WTC11 (cell line): ENCODE measurements around the gene WIZ. TPM values are rescaled to one million over a fixed set of nuclear protein-coding genes. Genes with fewer than 3 reads are reported as not detected.

ENCODE experiments used
- ATAC-seq: fragments of 200-7000 bp; cut with Tn5 transposase; 2 replicates; pipeline ENCODE4 v1.10.0; 2021; ENCODE audit warnings: mild to moderate bottlenecking, moderate library complexity
- CTCF ChIA-PET: fragments of 300-600 bp; sonication (Branson Sonifier 250); formaldehyde crosslinking; loops from one replicate; lab custom pipeline; 2021; ENCODE audit warnings: antibody characterized with exemption; lab: Charles Lee
- POLR2A ChIA-PET: fragments of 350-600 bp; sonication (Branson Sonifier 250); formaldehyde crosslinking; loops from one replicate; lab custom pipeline; 2021; ENCODE audit warnings: antibody characterized with exemption; lab: Charles Lee
- DNase-seq: peaks from one replicate; pipeline ENCODE4 v3.0.0; 2021; ENCODE audit warnings: low spot score
- H3K27ac Mint-ChIP-seq: 2 replicates; pipeline ENCODE4 v1.8.0; 2021; ENCODE audit warnings: mixed read lengths
- H3K27me3 Mint-ChIP-seq: 2 replicates; pipeline ENCODE4 v1.8.0; 2021; ENCODE audit warnings: low read depth, mild to moderate bottlenecking, moderate library complexity, mixed read lengths
- H3K36me3 Mint-ChIP-seq: 2 replicates; pipeline ENCODE4 v1.8.0; 2021; ENCODE audit warnings: mixed read lengths
- H3K4me1 Mint-ChIP-seq: 2 replicates; pipeline ENCODE4 v1.8.0; 2022; ENCODE audit warnings: mixed read lengths
- H3K4me3 Mint-ChIP-seq: 2 replicates; pipeline ENCODE4 v1.8.0; 2021; ENCODE audit warnings: mild to moderate bottlenecking, moderate library complexity, mixed read lengths
- H3K9me3 Mint-ChIP-seq: 2 replicates; pipeline ENCODE4 v1.8.0; 2021; ENCODE audit warnings: mixed read lengths
- AR ChIP-seq: fragments of 250-450 bp; sonication (Bioruptor Pico); IDR thresholded peaks from 2 replicates; pipeline ENCODE4 v1.9.0; 2021; ENCODE audit warnings: mild to moderate bottlenecking
- ATF1 ChIP-seq: sonication (generic); formaldehyde crosslinking; IDR thresholded peaks from 2 replicates; pipeline ENCODE4 v1.8.1; 2023; ENCODE audit warnings: mild to moderate bottlenecking, moderate library complexity, missing genetic modification reagents
- CBFB ChIP-seq: sonication (generic); formaldehyde crosslinking; IDR thresholded peaks from 2 replicates; pipeline ENCODE4 v1.8.1; 2022; ENCODE audit warnings: mild to moderate bottlenecking, low read depth, missing genetic modification reagents
- CREB1 ChIP-seq: sonication (generic); formaldehyde crosslinking; IDR thresholded peaks from 2 replicates; pipeline ENCODE4 v1.8.0; 2023; ENCODE audit warnings: mild to moderate bottlenecking, missing genetic modification reagents
- GABPB1 ChIP-seq: sonication (generic); formaldehyde crosslinking; IDR thresholded peaks from 2 replicates; pipeline ENCODE4 v1.8.1; 2023; ENCODE audit warnings: mild to moderate bottlenecking, missing genetic modification reagents
- JAZF1 ChIP-seq: fragments of 250-450 bp; sonication (Bioruptor Pico); IDR thresholded peaks from 2 replicates; pipeline ENCODE4 v1.9.0; 2021; ENCODE audit warnings: moderate library complexity, mild to moderate bottlenecking, inconsistent platforms
- JUN ChIP-seq: sonication (generic); formaldehyde crosslinking; IDR thresholded peaks from 2 replicates; pipeline ENCODE4 v1.8.0; 2023; ENCODE audit warnings: mild to moderate bottlenecking, missing genetic modification reagents
- KAT7 ChIP-seq: sonication (generic); formaldehyde crosslinking; IDR thresholded peaks from 2 replicates; pipeline ENCODE4 v1.8.1; 2023; ENCODE audit warnings: missing genetic modification reagents, mild to moderate bottlenecking, borderline replicate concordance
- MYBL2 ChIP-seq: sonication (generic); formaldehyde crosslinking; IDR thresholded peaks from 2 replicates; pipeline ENCODE4 v1.8.1; 2023; ENCODE audit warnings: mild to moderate bottlenecking, moderate library complexity, missing genetic modification reagents
- NFATC4 ChIP-seq: fragments of 250-450 bp; sonication (Bioruptor Pico); IDR thresholded peaks from 2 replicates; pipeline ENCODE4 v1.9.0; 2021; ENCODE audit warnings: mild to moderate bottlenecking
- SMAD4 ChIP-seq: sonication (generic); formaldehyde crosslinking; IDR thresholded peaks from 2 replicates; pipeline ENCODE4 v1.8.0; 2022; ENCODE audit warnings: mild to moderate bottlenecking, missing genetic modification reagents
- USF1 ChIP-seq: sonication (generic); formaldehyde crosslinking; IDR thresholded peaks from 2 replicates; pipeline ENCODE4 v1.8.0; 2022; ENCODE audit warnings: mild to moderate bottlenecking, missing genetic modification reagents
- ZNF263 ChIP-seq: sonication (generic); formaldehyde crosslinking; IDR thresholded peaks from 2 replicates; pipeline ENCODE4 v1.8.1; 2022; ENCODE audit warnings: low read depth, mild to moderate bottlenecking, moderate library complexity, missing genetic modification reagents
- ZNF396 ChIP-seq: fragments of 250-450 bp; sonication (Bioruptor Pico); IDR thresholded peaks from 2 replicates; pipeline ENCODE4 v1.8.0; 2021; ENCODE audit warnings: mild to moderate bottlenecking, moderate library complexity, borderline replicate concordance
- ZNF423 ChIP-seq: fragments of 250-450 bp; sonication (Bioruptor Pico); IDR thresholded peaks from 2 replicates; pipeline ENCODE4 v2.1.2; 2022; ENCODE audit warnings: mild to moderate bottlenecking, moderate library complexity
- total RNA-seq: library from RNA; stranded (reverse); gene quantifications from 3 replicates; pipeline ENCODE4 v1.2.3, GENCODE V29; 2021
- TF ChIP-seq, protein P1 (sequence below): fragments of 250-450 bp; sonication (Bioruptor Pico); IDR thresholded peaks from 2 replicates; pipeline ENCODE4 v1.9.0; 2021; ENCODE audit warnings: mild to moderate bottlenecking
- TF ChIP-seq, protein P2 (sequence below): sonication (generic); formaldehyde crosslinking; IDR thresholded peaks from 2 replicates; pipeline ENCODE4 v1.8.0; 2023; ENCODE audit warnings: mild to moderate bottlenecking, missing genetic modification reagents
- TF ChIP-seq, protein P3 (sequence below): sonication (generic); formaldehyde crosslinking; IDR thresholded peaks from 2 replicates; pipeline ENCODE4 v1.8.1; 2023; ENCODE audit warnings: mild to moderate bottlenecking, missing genetic modification reagents, moderate library complexity
- TF ChIP-seq, protein P4 (sequence below): fragments of 250-450 bp; sonication (Bioruptor Pico); conservative IDR thresholded peaks from 2 replicates; pipeline ENCODE4 v1.9.0; 2021; ENCODE audit warnings: mild to moderate bottlenecking
- TF ChIP-seq, protein P5 (sequence below): fragments of 250-450 bp; sonication (Bioruptor Pico); IDR thresholded peaks from 2 replicates; pipeline ENCODE4 v1.9.0; 2021; ENCODE audit warnings: mild to moderate bottlenecking, borderline replicate concordance

The WIZ gene
- total RNA-seq, 1 experiment from 2014 or later: 43.9 TPM

GRCh38 chr19:15381429-15381828 is 68.3 kb downstream of the WIZ start:
- no peak for TF ChIP-seq NFATC4 (CRISPR knock-in tag)
- TF ChIP-seq, protein P1, sequence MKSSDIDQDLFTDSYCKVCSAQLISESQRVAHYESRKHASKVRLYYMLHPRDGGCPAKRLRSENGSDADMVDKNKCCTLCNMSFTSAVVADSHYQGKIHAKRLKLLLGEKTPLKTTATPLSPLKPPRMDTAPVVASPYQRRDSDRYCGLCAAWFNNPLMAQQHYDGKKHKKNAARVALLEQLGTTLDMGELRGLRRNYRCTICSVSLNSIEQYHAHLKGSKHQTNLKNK (CRISPR knock-in tag): no peak
- no peak for TF ChIP-seq ZNF263 (CRISPR knock-in tag)
- no peak for TF ChIP-seq JUN (CRISPR knock-in tag)
- TF ChIP-seq GABPB1: no peak
- no peak for TF ChIP-seq AR (CRISPR knock-in tag)
- no peak for TF ChIP-seq ZNF396 (CRISPR knock-in tag)
- no peak for TF ChIP-seq SMAD4 (CRISPR knock-in tag)
- no peak for TF ChIP-seq CREB1
- TF ChIP-seq ZNF423 (CRISPR knock-in tag): no peak
- no peak for TF ChIP-seq MYBL2 (CRISPR knock-in tag)
- TF ChIP-seq ATF1 (CRISPR knock-in tag): no peak
- TF ChIP-seq, protein P2, sequence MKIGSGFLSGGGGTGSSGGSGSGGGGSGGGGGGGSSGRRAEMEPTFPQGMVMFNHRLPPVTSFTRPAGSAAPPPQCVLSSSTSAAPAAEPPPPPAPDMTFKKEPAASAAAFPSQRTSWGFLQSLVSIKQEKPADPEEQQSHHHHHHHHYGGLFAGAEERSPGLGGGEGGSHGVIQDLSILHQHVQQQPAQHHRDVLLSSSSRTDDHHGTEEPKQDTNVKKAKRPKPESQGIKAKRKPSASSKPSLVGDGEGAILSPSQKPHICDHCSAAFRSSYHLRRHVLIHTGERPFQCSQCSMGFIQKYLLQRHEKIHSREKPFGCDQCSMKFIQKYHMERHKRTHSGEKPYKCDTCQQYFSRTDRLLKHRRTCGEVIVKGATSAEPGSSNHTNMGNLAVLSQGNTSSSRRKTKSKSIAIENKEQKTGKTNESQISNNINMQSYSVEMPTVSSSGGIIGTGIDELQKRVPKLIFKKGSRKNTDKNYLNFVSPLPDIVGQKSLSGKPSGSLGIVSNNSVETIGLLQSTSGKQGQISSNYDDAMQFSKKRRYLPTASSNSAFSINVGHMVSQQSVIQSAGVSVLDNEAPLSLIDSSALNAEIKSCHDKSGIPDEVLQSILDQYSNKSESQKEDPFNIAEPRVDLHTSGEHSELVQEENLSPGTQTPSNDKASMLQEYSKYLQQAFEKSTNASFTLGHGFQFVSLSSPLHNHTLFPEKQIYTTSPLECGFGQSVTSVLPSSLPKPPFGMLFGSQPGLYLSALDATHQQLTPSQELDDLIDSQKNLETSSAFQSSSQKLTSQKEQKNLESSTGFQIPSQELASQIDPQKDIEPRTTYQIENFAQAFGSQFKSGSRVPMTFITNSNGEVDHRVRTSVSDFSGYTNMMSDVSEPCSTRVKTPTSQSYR (CRISPR knock-in tag): no peak
- no peak for TF ChIP-seq USF1 (CRISPR knock-in tag)
- no peak for TF ChIP-seq CBFB (CRISPR knock-in tag)
- TF ChIP-seq, protein P3, sequence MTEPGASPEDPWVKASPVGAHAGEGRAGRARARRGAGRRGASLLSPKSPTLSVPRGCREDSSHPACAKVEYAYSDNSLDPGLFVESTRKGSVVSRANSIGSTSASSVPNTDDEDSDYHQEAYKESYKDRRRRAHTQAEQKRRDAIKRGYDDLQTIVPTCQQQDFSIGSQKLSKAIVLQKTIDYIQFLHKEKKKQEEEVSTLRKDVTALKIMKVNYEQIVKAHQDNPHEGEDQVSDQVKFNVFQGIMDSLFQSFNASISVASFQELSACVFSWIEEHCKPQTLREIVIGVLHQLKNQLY (CRISPR knock-in tag): no peak
- CTCF ChIA-PET: no interaction called here
- Mint-ChIP-seq H3K4me3 (peak overlapping the region; percentile 86), H3K36me3 (peaks cover 4% of the 10 kb centered on the region; the same call in 1 of the 2 replicates), H3K9me3 (no peaks in the 10 kb centered on the region), H3K27ac (peak overlapping the region; percentile 82), H3K27me3 (no peaks in the 10 kb centered on the region), H3K4me1 (peaks cover 29% of the 10 kb centered on the region)
- ATAC-seq (no peak), DNase-seq (no peak)
- POLR2A ChIA-PET: no interaction called here

DNA sequence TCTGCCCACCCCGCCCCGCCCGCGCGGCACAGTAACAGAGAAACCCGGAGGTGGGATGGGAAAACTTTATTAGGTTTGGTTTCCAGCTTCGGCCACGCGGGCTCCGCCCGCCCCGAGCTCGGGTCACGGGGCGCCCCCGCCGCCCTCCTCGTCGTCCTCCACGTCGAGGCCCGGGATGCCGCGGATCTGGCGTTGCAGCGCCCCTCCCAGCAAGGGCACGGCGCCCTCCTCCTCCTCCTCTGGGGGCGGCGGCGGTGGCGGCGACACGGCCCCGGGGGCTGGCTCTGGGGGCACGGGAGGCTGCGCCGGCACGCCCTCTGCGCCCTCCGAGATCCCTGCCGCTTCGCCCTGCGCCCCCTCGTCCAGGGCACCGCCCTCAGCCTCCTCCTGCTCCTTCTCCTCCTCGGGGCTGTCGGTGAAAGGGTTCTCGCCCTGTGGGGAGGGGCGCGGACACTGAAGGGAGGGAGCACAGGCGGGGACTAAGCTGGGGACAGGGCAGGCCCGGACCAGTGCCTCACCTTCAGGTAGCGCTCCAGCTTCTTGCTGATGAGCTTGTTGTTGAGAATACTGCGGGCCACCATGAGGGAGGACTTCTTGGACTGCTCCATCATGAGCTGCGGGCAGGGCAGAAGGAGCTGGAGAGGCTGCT is 69.6 kb downstream of the WIZ start:
- ChIA-PET CTCF (interaction anchor here (0.5 to 4.5 kb wide), 18 partner anchors 15 to 974 kb away, joined by 3 to 22 read pairs (median 5); partner anchors contain the start of genes AKAP8L and BRD4), POLR2A (interaction anchor here (0.5 to 2.4 kb wide), 19 partner anchors 9 to 1204 kb away, joined by 3 to 31 read pairs (median 4); partner anchors contain the start of genes AKAP8L, BRD4 and EPHX3)
- ATAC-seq (peak; percentile 53), DNase-seq (peak; percentile 78)
- H3K4me1 Mint-ChIP-seq: peaks cover 29% of the 10 kb centered on the region
- H3K27me3 Mint-ChIP-seq: no peaks in the 10 kb centered on the region
- H3K4me3 Mint-ChIP-seq: peak overlapping the region; percentile 99
- peak overlapping the region; percentile 82 for H3K27ac Mint-ChIP-seq
- no peaks in the 10 kb centered on the region for H3K9me3 Mint-ChIP-seq
- H3K36me3 Mint-ChIP-seq: no peaks in the 10 kb centered on the region; the same call in 1 of the 2 replicates
- peak; percentile 70 for TF ChIP-seq ZNF263 (CRISPR knock-in tag)
- TF ChIP-seq JUN (CRISPR knock-in tag): no peak; the same call in 1 of the 2 replicates
- 0 out of 2 replicates have a peak, but pooled peaks have one; percentile 3 for TF ChIP-seq KAT7 (CRISPR knock-in tag)
- TF ChIP-seq JAZF1 (CRISPR knock-in tag): no peak
- TF ChIP-seq, protein P4, sequence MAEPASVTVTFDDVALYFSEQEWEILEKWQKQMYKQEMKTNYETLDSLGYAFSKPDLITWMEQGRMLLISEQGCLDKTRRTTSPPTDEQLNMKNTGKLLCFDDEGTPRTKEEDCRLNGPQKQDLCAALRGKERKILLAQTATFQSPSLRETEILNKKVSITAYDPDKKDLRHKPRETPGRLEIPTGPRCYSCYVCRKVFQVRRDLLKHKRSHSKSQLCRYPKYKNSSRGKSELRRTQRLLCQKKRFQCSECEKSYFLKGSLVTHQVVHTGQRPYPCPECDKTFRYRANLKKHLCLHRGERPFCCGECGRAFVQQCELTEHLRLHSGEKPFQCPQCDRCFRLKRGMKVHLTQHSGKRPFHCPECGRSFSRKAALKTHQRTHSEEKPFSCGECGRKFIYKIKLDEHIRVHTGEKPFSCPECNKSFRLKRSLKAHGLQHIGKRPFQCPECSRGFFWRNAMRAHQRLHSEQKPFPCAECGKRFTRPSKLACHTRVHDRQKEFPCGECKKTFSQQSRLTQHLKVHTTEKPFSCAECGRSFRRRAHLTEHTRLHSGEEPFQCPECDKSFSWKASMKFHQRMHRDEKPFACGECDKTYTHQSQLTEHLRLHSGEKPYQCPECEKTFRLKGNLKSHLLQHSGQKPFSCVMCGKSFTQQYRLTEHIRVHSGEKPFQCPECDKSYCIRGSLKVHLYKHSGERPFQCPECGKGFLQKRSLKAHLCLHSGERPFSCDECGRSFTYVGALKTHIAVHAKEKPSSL (CRISPR knock-in tag): no peak
- TF ChIP-seq, protein P5, sequence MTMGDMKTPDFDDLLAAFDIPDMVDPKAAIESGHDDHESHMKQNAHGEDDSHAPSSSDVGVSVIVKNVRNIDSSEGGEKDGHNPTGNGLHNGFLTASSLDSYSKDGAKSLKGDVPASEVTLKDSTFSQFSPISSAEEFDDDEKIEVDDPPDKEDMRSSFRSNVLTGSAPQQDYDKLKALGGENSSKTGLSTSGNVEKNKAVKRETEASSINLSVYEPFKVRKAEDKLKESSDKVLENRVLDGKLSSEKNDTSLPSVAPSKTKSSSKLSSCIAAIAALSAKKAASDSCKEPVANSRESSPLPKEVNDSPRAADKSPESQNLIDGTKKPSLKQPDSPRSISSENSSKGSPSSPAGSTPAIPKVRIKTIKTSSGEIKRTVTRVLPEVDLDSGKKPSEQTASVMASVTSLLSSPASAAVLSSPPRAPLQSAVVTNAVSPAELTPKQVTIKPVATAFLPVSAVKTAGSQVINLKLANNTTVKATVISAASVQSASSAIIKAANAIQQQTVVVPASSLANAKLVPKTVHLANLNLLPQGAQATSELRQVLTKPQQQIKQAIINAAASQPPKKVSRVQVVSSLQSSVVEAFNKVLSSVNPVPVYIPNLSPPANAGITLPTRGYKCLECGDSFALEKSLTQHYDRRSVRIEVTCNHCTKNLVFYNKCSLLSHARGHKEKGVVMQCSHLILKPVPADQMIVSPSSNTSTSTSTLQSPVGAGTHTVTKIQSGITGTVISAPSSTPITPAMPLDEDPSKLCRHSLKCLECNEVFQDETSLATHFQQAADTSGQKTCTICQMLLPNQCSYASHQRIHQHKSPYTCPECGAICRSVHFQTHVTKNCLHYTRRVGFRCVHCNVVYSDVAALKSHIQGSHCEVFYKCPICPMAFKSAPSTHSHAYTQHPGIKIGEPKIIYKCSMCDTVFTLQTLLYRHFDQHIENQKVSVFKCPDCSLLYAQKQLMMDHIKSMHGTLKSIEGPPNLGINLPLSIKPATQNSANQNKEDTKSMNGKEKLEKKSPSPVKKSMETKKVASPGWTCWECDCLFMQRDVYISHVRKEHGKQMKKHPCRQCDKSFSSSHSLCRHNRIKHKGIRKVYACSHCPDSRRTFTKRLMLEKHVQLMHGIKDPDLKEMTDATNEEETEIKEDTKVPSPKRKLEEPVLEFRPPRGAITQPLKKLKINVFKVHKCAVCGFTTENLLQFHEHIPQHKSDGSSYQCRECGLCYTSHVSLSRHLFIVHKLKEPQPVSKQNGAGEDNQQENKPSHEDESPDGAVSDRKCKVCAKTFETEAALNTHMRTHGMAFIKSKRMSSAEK: no peak
